GM19025 (cell line): ENCODE data around the gene BRAP.
"Not testable (repeated sequence)": the region's sequence is repeated elsewhere in the genome, so short reads cannot be mapped to it uniquely, and the experiment has no call there.

Experiments used
- ATAC-seq: cut with Tn5 transposase; IDR thresholded peaks from one replicate; pipeline ENCODE4 v1.9.1; 2021; ENCODE audit warnings: mild to moderate bottlenecking, low read depth, moderate library complexity; ENCODE audit not compliant: unreplicated experiment

BRAP gene

GRCh38 chr12:111685811-111686573 lies at the start of gene BRAP, which contains the start of gene ACAD10:
Gene BRAP (minus strand): TSS chr12:111685956. CDS start chr12:111685792, 164 bp downstream.
Gene ACAD10 (plus strand): TSS chr12:111686053. CDS start chr12:111692710, 6,657 bp downstream.
- peak; percentile 85 for ATAC-seq

DNA sequence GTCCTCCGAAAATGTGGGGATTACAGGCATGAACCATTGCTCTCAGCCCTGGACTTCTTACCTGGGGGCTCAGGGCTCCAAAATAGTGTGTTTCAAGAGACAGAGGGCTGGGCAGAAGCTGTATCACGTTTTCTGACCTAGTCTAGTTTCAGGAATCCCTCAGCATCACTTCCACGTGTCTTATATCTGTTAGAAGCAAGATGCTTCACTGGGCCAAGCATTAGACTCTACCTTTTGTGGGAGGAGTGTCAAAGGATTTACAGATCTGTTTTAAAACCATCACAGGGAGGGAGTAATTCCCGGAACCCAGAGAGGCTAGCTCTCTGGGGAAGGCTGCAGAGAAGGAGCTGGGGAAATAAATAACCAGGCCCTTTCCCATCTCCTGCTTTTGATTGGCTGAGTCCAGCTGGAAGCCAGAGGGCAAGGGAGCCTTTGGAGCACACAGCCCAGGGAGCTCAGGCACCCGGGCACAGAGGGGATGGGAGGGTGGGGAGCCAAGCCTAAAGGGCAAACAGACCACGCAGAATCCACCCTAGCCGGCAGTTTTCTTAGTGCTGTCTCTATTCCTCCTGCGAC lies 47.7 kb upstream of the BRAP start:
- ATAC-seq: no peak

DNA sequence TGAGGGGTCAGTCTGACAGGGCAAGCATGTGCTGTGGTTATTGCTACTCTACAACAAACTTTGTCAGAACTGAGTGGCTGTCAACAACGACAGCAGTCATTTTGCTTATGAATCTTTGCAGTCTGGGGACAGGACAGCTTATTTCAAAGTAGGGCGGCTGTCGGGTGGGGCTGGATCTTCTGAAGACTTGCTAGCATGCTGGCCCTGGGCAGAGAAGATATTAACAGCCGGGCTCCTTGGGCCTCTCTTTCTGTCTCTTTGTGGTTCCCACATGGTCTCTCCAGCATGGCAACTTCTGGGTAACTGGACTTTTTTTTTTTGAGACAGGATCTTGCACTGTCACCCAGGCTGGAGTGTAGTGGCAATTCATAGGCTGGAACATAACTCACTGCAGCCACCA lies 47.0 kb upstream of the BRAP start:
- ATAC-seq: no peak

GRCh38 chr12:111730420-111730819 lies 44.7 kb upstream of the BRAP start:
- ATAC-seq: no peak

DNA sequence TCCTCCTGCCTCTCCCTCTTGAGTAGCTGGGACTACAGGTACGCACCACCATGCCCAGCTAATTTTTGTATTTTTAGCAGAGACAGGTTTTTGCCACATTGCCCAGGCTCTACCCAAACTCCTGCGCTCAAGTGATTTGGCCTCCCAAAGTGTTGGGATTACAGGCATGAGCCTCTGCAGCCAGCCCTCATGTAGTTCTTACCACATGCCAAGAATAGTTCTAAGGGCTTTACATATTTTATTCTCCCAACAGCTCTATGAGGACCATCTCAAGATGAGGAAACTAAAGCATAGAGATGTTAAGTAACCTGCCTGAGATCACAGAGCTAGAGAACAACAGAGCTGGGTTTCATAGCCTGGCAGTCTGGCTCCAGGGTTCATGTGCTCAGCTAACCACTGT lies 43.0 kb upstream of the BRAP start:
- no peak for ATAC-seq

GRCh38 chr12:111723646-111724360 lies 38.0 kb upstream of the BRAP start:
- not testable (repeated sequence) for ATAC-seq

DNA sequence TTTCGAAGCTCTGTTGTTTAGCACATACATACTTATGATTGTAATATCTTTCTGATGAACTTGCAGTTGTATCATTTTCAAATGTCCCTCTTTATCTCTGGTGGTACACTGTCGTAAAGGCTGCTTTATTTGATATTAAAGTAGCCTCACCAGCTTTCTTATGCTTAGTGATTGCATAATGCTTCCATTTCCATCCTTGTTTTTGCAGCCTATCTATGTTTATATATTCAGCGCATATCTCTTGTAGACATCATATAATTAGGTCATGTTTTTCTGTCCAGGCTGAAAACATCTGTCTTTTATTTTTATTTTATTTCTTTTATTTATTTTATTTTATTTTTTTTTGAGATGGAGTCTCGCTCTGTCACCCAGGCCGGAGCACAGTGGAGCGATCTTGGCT lies 34.7 kb upstream of the BRAP start:
- no peak for ATAC-seq

DNA sequence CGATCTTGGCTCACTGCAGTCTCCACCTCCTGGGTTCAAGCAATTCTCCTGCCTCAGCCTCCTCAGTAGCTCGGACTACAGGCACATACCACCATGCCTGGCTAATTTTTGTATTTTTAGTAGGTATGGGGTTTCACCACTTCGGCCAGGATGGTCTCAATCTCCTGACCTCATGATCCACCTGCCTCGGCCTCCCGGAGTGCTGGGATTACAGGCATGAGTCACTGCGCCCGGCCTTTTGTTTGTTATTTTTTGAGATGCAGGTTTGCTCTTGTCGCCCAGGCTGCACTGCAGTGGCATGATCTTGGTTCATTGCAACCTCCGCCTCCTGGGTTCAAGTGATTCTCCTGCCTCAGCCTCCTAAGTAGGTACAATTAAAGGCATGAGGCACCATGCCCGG lies 33.6 kb upstream of the BRAP start:
- not testable (repeated sequence) for ATAC-seq

GRCh38 chr12:111715279-111715678 lies 29.5 kb upstream of the BRAP start:
- no peak for ATAC-seq

DNA sequence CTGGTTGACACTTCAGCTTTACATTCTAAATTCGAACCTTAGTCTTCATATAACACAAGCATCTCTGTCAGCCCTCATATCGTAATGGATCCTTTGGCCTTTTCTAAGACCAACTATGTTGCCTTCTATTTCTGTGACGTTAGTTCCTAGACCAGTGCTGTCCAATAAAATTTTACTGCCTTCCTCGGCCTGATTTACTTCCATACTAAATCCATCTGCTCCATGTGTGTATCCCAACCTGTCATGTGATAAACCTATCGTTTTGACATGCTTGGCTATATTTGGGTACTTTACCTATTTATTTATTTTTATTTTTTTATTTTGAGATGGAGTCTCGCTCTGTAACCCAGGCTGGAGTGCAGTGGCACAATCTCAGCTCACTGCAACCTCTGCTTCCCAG lies 20.4 kb upstream of the BRAP start:
- no peak for ATAC-seq

- no peak for ATAC-seq
Measured at GRCh38 chr12:111705672-111706071, 19.9 kb upstream of the BRAP start.

- no peak for ATAC-seq
Measured at GRCh38 chr12:111699962-111700361, 14.2 kb upstream of the BRAP start.

GRCh38 chr12:111693818-111694217 lies 8.1 kb upstream of the BRAP start:
- ATAC-seq: no peak

DNA sequence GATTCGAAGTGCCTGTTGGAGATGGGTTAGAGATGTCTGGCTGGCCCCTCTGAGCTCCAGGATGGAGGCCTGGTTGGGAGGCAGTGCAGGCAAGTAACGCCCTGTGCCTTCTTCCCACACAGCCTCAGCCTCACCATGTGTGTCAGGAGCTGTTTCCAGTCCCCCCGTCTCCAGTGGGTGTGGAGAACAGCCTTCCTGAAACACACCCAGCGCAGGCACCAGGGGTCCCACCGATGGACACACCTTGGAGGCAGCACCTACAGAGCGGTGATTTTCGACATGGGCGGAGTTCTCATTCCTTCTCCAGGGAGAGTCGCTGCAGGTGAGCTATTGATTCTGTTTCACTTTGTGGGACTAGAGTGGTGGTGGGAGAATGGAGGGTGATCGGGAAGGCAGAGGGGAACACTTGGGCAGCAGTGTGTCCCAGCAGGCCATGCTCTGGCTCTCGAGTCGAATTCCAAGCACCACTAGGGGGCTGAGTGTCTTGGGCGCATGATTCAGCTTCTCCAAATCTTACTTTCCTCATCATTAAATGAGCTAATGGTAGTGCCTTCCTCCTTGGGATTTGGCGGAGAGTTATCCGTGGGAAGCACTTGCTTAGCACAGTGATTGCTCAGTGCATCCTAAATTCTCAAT lies 6.9 kb upstream of the BRAP start:
- no peak for ATAC-seq

- ATAC-seq: no peak
Measured at GRCh38 chr12:111691262-111691661, 5.5 kb upstream of the BRAP start.

- no peak for ATAC-seq
Measured at GRCh38 chr12:111687952-111688351, 2.2 kb upstream of the BRAP start.

- ATAC-seq: no peak
Measured at GRCh38 chr12:111687255-111687654, 1.5 kb upstream of the BRAP start.

DNA sequence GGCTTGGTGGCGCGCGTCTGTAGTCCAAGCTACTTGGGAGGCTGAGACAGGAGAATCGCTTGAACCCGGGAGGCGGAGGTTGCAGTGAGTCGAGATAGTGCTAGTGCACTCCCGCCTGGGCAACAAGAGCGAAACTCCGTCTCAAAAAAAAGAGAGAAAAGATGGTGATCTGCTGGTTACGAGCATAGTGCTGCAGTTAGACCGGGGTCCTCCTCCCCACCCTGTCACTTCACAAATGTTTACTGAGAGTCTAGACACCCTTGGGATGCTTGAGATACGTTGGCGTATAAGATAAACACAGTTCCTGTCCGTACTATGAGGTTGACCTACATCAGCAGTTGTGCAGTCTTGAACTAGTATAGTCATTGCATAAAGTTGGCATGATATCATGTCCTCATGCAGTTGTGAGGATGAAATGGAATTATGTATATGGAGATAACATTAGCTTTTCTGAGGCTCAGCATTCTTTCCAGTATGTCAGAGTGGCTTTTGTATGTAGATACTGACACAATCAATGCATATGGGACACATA lies 884 bp upstream of the BRAP start:
- no peak for ATAC-seq

DNA sequence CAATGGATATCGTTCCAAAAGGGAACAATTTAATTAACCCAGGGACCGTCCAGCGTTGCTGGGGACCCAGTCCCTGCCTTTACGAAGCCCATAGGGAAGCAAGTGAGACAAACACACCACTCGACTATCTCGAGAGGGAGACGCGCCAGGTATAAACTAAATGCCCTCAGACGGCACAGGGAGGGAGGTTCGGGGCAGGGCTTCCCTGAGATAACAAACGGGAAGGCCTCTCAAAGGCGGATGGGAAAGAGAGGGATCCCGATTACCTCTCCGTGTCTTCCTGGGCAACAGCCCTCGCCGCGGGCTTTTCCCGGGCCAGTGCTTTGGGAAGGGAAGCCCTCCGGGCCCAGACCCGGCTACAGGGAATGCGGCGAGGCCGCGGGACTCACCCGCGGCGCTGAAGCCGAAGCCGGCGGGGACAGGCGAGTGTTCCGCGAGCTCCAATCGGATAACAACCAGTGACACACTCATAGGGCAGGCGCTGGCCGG lies 390 bp downstream of the BRAP start:
- ATAC-seq: no peak

GRCh38 chr12:111684485-111685198 lies 1.1 kb downstream of the BRAP start:
- ATAC-seq: not testable (repeated sequence)
